ENCODE measurements around the gene PCBP3.

Gene PCBP3

GRCh38 chr21:45989355-45990048, 346.0 kb downstream of the PCBP3 start:
- no peak overlapping the region for H3K27ac ChIP-seq
- no peak for DNase-seq (ENCODE audit: low read depth, low spot score)

- H3K27ac ChIP-seq, result no peak overlapping the region
- DNase-seq (ENCODE audit: low read depth, low spot score), result no peak
Measured at GRCh38 chr21:45990049-45990711, 346.7 kb downstream of the PCBP3 start.

- DNase-seq (ENCODE audit: low read depth, low spot score), result no peak
Measured at GRCh38 chr21:45990741-45991605, 347.4 kb downstream of the PCBP3 start.

GRCh38 chr21:45991606-45992300, 348.2 kb downstream of the PCBP3 start:
- no peak for DNase-seq (ENCODE audit: low read depth, low spot score)
- H3K27ac ChIP-seq, result no peak overlapping the region

More at GRCh38 chr21:45990741-45991605, 347.4 kb downstream of the PCBP3 start:
- no peak overlapping the region for H3K27ac ChIP-seq

Measured in epithelial cell of prostate (primary cell).